Activated CD8-positive, alpha-beta memory T cell treated with anti-CD3 and anti-CD28 coated beads, Interleukin-2, amount 50 U/mL, for 4 hours (primary cell): ENCODE measurements around the gene ADAMTSL1.

ENCODE experiments used
- DNase-seq: peaks from one replicate; pipeline ENCODE4 v3.0.0-alpha.2; 2020

The ADAMTSL1 gene

DNA sequence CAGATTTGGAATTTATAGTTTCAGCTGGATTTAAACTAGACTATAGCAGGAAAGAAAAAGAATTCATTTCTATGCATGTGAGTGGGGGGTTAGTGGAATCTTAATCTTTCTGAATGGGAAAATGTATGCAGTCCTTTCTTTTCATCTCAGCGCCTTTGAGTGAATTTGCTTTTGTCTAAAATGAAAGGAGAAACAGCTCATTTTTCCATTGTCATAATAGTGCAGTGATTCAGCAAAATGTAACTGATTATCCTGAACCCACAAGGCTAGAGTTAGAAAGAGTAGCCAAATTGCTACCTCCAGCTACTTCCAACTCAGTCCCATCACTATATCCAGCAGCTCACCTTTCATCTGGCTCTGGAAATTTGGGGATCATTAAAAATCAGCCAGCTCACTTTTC lies 134.4 kb downstream of the ADAMTSL1 start:
- no peak for DNase-seq

DNA sequence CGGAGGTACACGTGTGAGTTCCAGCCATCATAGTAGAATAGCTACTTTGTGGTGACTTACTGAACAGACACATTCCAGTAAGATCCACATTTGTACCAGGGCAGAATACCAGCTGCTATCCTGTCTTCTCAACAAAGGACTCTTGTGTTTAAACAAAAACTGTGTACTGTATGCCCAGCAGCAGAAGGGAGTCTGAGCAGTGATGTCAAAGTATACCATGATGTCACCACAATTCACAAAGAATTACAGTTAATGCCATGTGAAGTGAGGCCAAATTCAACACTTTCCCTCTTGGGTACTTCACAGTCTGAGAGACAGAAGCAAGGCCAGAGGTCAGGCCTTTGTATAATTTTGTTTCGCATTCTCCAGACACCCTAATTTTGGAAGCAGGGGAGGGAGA lies 137.0 kb downstream of the ADAMTSL1 start:
- no peak for DNase-seq

DNA sequence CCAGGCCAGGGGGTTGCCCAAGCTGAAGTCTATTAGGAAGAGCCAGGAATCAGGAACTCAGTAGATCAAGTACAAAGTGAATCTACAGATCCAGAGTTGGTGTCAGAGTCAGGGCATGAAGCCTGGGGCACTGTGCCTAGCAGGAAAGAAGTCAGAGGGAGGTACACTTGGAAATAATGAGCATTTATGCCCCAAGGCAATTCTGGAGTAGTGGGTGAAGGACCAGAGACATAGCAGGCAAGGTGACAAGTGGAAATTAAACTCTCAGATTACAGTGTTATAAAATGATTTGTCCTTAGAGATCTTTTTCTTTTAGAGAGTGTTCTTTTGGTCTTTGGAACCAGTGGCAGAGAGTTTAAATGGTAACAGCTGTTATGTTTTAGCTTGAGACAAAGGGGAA lies 138.0 kb downstream of the ADAMTSL1 start:
- no peak for DNase-seq

DNA sequence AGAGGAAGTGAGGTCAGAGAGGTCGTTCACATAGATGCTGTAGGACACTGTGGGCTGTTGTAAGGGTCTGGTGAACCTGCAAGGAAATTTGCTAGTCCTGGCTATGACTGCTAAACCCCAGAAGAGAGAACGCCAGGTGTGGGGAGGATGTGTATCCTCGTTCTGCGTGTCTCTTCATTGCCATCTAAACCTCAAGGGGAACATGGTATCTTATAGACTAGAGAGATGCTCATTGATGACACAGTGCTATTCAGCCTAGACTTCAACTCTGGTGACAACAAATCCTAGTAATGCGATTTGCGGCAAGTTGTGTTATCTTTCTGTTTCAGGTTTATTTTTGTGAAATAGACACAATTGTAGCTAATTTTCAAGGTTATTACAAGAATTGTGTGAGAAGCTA lies 140.2 kb downstream of the ADAMTSL1 start:
- no peak for DNase-seq

DNA sequence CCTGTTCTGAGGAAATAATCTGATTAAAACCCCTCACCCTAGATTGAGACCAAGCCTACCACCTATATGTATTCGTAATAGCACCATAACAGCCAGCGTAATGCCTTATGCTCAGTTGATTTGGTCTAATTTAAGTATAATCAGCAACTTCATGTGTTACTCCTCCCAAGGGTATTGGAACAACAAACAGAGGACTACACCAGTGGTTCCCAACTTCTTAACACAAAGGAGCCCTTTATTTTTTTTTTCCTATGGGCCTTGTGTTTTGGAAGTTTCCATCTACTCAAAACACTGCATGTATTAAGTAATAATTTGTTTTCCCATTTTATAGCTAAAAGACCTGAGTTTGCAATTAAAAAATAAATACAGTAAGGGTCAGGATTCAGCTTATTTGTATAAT lies 140.7 kb downstream of the ADAMTSL1 start:
- DNase-seq, result no peak

DNA sequence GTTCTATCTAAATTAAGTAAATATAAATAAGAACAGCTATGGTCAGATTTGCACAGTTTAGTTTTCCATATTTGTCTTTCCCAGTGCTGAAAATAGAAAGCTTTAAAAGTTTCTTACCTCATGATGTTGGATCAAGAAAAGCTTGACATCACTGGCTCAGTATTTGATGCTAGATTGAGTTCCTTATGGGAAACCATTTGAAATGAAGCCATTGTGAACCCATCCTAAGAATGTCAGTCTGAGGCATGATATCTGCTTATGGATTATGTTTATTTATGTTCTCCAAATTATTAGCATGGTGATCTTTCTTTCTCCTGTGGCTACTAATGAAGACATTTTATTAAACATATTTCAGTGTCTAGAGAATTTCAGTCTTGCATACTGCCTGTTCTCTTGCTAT lies 143.0 kb downstream of the ADAMTSL1 start:
- no peak for DNase-seq

DNA sequence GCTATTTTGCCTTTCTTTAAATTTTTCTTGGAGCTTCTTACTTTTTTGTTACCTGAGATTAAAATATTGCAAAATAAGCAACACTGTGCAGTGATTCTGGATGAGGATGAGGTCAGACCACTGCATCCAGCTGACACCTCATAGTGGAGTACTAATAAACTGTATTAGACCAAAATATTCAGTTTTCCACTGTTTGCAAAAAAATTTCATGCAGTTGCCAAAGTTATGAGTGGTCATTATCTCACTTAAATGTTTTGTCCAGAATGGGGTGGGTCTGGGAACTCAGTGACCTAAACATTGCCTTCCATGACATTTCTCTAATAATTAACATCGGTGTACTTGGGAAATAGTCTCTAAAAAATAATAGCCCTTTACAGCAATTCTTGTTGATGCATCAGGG lies 143.8 kb downstream of the ADAMTSL1 start:
- no peak for DNase-seq

DNA sequence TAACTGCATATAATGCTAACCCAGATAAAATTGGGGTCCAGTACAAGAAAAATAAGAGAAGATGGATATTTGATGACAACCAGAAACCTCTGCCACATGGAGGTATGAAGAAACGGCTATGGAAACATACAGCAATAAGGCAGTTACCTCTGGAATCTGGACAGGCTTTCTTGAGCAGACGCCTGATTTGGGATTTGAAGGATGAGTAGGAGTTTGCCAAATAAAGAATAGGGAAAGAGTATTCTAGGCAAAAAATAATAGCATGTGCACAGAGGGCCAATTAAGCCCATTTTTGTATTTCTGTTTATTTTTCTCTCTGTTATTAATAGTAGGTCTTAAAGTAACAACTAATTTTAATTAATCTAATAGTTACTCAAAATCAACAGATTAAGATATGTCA lies 144.9 kb downstream of the ADAMTSL1 start:
- DNase-seq, result no peak

DNA sequence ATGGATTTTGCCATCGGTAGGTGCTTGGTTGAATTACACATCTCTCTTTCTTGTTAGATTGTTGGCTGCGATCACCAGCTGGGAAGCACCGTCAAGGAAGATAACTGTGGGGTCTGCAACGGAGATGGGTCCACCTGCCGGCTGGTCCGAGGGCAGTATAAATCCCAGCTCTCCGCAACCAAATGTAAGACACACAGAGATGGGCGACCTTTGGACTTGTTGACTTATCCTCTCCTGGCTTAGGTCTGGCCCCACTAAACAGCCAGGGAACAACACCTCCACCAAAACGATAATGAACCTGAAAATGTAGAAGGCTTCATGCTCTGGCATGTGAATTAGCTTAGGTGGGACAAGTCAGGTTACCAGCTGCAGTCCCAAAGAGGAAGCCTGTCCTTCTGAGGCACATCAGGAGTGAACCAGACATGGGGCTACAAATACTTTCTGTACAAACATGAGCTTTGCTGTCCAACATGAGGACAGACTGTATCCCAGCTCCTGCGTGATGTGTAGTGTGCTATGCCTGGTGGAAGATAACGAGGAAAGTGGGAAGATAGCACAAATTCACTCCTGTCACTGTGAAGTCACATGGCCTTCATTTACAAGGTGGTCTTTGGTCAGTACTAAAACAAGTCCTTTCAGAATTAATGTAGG lies 148.4 kb downstream of the ADAMTSL1 start:
- DNase-seq, result no peak

DNA sequence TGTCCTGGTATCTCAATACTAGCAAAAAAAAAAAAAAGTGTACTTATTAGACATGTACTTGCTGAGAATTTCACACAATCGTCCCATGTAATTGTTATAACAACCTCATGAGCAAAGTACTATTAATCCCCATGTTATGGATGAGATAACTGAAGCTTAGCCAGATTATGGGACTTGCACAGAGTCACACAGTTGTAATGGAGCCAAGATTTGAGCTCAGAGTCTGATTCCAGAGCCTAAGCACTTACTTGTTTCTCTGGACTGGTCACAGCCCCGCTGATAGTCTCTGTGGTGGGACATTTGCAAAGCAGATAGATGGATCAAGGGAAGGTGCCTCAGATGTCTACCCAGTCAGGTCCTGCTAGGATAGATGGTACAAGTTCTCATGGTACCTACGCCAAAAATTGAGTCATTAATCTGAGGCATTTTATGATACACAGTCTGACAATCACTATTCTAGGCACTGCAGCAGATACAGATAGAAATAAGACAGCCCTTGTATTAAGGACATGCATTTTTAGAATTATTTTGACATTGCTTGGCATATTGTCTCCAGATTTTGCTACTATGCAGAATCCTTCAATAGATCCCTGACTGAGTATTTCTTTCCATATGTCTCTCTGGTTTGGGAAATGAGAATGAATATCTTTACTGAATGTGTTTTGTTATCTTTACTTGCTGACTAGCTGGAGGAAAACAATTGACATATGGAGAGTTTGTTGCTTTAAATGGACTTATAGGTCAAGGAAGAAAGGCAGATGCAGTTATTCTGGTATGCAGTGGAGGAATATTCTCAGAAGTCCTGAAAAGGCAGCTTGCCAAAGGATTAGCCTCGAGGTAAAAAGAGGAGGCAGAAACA lies 149.5 kb downstream of the ADAMTSL1 start:
- no peak for DNase-seq

DNA sequence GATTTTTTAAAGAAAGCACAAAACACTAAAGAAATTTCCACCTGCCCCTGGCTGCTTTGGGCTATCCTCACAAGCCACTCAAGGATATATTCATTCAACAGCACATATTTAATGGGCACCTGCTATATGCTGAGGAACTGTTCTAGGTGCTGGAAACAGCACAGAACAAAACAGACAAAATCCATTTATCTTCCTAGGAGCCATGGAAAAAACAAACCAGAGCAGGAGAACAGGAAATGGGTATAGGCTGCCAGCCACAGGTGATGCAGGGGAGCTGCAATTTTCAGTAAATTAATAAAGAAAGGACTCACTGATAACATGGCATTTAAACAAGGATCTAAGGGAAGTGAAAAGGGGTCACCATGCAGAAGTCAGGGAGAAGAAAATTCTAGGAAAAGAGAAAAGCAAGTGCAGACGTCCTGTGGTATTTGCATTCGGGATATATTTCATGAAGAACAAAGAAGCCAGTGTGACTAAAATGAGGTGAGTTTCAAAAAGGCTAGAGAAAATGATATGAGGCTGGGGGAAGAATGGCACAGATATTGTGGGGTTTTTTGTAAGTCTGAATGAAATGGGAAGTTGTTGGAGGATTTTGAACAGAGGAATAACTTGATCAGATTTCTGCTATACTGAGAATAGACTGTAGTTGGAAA lies 152.2 kb downstream of the ADAMTSL1 start:
- no peak for DNase-seq

DNA sequence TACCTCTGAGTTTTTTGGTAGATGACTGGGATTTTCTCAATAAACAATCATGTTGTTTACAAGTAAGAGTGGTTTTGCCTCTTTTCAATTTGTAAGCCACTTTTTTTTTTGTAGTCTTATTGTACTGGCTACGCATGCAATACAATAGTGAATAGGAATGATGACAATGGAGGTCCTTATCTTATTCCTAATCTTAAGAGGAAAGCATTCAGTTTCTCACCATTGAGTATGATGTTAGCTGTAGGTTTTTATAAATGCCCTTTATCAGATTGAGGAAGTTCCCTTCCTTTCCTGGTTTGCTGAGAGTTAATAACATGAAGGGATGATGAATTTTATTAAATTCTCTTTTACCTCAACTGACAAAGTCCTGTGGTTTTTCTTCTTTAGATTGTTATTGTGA lies 155.2 kb downstream of the ADAMTSL1 start:
- DNase-seq, result no peak

DNA sequence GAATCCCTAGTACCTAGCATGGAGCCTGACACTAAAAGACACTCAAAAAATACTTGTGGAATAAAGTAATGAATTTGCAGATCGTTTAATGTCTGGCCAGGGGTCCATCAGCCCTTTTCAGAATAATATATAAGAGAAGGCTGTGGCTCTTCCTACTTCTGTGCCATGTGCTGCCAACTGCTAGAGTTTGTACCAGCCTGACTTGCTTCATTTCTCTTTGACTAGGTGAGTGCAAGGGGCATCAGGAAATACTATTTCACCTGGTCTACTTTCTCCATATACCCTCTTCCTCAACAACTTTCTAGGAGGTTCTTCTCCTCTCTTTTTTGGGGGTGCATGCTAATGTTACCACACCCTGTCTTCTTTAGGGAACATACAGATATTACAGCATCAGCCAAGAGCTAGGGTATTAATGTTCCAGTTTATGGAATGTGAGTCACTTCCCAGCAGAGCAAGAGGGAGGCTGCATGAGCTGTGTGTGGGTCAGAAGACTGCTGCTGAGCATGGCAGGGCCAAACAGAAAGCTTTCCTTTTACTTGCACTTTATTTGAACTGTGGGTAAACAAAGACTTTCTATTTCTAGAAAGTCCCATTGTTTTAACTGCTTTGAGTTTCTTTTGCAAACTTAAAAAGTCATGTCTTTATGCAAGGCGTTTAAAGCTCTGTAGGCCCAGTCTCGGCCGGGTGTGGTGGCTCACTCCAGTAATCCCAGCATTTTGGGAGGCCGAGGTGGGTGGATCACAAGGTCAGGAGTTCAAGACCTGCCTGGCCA lies 158.9 kb downstream of the ADAMTSL1 start:
- DNase-seq, result no peak

DNA sequence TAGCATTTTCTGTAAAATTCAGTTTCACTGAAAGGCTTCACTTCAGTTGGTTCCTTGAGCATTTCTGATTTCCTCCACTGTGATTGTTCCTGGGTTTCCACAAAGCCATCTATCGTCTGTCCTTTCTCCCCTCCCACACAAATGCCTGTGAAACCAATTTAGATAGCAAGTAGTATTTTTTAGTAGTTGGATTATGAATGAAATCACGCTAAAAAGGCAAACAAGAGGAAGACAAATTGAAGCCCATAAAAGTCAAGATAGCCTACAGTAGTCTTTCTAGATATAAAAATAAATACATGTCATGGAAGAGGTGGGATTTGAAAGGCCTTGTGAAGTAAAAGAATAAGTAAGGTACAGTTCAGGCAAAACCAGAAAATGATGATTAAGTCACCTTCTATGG lies 162.8 kb downstream of the ADAMTSL1 start:
- DNase-seq, result no peak

DNA sequence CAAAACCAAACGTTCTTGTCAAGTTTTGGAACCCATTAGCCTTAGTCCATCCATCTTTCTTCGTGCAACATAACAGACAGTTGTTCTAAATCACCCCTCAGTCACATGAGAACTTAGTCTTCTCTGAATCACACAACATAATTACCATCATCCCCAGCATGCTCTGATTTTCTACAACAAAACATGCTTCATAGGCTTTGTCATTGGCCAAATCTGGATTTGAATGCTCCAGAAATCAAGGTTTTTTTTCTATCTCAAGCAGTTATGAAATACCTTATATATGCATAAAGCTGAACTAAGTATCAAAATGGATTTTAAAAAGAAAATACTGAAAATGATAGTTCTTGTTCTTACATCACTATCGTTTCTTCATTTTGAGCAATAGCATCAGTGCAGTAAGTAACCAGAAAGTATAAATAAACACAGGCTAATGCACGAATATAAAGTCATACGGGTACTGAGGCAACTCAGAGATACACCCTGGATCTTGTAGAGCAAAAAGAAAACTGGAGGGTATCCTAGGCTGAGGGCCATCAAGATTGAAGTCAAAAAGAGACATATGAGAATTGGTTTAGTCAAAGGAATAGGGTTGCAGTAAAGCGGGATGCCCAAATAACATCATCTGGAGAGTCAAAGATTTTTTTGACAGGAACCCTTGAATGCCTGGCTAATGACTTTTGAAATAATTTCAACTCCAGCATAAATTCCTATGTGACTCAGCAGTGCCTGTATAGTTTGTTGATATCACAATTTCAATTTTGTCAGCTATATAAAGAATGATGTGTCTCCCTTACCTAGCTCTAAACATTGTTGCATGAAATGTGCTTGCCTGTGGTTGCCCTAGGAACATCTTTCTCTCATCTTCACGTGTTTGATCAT lies 164.7 kb downstream of the ADAMTSL1 start:
- DNase-seq, result no peak

DNA sequence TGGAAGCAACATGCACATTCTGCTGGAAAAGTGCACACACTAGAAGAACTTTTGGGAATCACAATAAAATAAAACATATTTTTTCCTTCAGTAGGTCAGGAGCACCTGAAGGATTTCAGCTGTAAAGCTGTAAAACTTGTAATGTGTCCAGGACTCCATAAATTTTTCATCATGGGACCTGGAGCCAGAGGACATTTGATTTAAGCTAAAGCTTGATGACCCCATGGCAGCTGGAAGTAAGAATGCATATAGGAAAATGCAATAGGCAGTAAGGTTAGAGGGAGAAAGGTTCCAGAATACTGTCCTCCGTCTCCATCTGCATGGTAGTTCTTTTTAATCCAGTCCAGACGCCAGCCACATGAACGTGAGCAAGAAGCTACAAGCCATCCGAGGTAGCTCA lies 166.0 kb downstream of the ADAMTSL1 start:
- DNase-seq, result no peak

DNA sequence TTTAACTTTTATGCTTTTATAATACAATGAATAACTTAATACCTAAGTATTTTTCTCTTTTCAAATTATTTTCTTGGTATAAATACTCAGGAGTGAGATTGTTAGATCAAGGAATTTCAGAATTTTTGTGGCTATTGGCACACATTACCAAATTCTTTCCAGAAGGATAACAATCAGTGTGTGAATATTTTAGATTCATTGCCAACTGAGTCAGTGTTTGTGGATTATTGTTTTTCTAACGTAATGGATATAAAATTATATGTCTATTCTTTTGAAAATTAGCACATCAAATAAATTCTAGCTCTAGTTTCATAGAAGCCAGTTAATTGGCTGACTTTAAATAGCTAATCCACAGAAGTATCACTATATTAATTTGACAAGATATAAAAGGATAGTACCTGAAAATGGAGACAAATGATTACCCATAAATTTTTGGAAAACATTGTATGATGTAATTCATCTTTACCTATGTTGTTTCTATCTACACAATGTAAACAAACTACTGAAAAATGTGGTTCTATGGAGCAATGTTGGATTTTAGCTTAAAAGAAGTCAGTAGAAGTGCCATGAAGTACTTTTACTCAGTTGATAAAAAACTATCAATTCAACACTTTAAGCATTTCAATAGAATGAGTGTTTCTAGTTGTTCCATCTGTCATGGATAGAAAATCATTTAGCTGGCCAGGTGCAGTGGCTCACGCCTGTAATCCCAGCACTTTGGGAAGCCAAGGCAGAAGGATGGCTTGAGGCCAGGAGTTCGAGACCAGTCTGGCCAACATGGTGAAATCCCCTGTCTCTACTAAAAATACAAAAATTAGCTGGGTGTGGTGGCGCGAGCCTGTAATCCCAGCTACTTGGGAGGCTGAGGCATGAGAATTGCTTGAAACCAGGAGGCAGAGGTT lies 185.1 kb downstream of the ADAMTSL1 start:
- DNase-seq, result no peak

DNA sequence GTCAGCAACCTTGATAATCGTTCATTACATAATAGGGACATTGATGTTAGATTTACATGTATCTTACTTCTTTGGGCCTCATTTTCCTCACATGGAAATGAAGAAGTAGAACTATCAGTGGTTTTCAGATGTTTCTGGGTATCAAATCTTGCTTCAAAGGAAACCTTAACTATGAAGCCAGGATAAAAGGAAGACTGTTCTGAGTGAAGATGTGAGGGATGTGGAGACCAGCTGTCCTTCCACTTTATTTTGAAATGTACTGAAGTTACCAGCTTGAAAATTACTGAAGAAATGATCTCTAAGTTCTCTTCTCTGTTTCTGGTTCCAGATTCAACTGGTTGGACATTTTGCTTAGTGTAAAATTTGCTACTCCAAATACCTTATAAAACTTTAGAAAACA lies 186.0 kb downstream of the ADAMTSL1 start:
- no peak for DNase-seq

DNA sequence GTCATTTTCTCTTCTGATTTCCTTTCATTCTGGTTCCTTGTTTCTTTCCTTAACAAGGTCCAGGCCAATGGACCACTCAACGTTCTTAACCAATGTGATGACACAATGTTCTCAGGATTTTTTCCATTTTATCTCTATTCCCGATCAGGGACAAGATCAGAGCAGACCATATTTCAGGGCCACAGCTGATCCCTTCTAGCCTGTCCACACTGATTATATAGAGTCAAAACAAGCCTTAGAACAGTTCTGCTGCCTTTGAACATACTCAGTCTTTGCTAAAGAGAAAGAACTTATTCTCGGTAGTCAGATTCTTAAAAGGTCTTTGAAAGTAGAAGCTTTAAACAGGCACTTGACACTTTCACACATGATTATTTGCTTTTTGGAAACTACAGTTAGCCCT lies 188.4 kb downstream of the ADAMTSL1 start:
- no peak for DNase-seq

DNA sequence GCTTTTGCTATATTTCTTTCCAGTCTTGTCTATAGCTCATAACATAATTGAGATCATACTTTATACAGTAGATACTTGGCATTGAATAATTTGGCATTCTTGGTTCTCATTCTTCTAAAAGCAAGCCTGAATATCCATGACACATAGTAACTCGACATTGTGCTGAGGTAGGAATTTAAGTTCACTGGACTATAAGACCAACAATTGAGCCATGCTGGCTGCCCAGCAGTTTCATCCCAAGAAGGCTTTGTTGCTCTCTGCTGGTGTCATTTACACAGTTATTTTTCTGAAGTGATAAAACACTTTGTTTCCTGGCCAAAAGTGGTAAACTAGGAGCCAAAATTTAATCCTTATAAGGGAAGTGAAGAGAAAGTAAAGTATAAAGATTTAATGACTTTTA lies 192.0 kb downstream of the ADAMTSL1 start:
- DNase-seq, result no peak

DNA sequence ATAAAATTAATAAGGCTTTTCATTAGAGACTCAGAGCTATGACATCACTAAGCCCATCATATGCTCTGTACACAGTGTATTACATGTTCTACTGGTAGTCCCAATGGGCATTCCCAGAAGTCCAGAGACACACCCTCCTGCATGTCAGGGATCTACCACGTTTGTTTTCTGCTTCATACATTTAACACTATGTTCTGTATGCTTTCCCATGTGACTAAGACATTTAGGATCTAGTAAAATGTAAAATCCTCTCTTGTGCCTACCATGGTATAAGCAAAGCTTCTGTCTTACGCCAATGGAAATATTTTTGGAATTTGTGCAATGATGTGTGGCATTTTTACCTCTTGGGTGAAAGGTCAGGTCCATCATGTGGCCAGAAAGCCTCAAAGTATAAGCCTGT lies 192.4 kb downstream of the ADAMTSL1 start:
- no peak for DNase-seq
